Liver (tissue), 9 donors: Measurements from ENCODE around the gene CFAP73. TPM values are rescaled to one million over a fixed set of nuclear protein-coding genes. Genes with fewer than 3 reads are reported as not detected.

Experiments used
- DNase-seq: peaks from one replicate; pipeline ENCODE4 v3.0.0-alpha.2; 2017; ENCODE audit warnings: low spot score
- H3K27ac ChIP-seq, 2 donors: one replicate each; pipeline ENCODE4 v1.7.0; 2013; ENCODE audit warnings: inconsistent platforms in 2 of 2, low read length in 2 of 2, control low read depth in 1 of 2, low read depth in 1 of 2, mild to moderate bottlenecking in 1 of 2
- H3K27me3 ChIP-seq, 4 donors: one replicate each; pipeline versions ENCODE4 v1.6.1 to v1.7.0; 2013; ENCODE audit warnings: low read length in 3 of 4, inconsistent platforms in 1 of 4, mild to moderate bottlenecking in 1 of 4, moderate library complexity in 1 of 4; ENCODE audit not compliant: control insufficient read depth in 4 of 4, insufficient read depth in 4 of 4
- H3K36me3 ChIP-seq, 4 donors: one replicate each; pipeline versions ENCODE4 v1.6.1 to v1.7.0; 2013; ENCODE audit warnings: low read length in 3 of 4, mild to moderate bottlenecking in 3 of 4, low read depth in 1 of 4, moderate library complexity in 1 of 4; ENCODE audit not compliant: control insufficient read depth in 4 of 4, insufficient read depth in 3 of 4
- H3K4me1 ChIP-seq, 4 donors: one replicate each; pipeline versions ENCODE4 v1.6.1 to v1.7.0; 2013; ENCODE audit warnings: low read length in 3 of 4, mild to moderate bottlenecking in 3 of 4, moderate library complexity in 1 of 4; ENCODE audit not compliant: control insufficient read depth in 4 of 4, insufficient read depth in 4 of 4
- H3K4me3 ChIP-seq, 3 donors: one replicate each; pipeline versions ENCODE4 v1.6.1 to v1.7.0; 2013; ENCODE audit warnings: low read length in 3 of 3, control low read depth in 1 of 3, low read depth in 1 of 3, mild to moderate bottlenecking in 1 of 3
- H3K9ac ChIP-seq, 2 donors: one replicate each; pipeline ENCODE4 v1.7.0; 2013; ENCODE audit warnings: low read length in 2 of 2, mild to moderate bottlenecking in 2 of 2, moderate library complexity in 2 of 2, control low read depth in 1 of 2, low read depth in 1 of 2
- H3K9me3 ChIP-seq, 4 donors: one replicate each; pipeline versions ENCODE4 v1.6.1 to v1.7.0; 2013; ENCODE audit warnings: low read length in 3 of 4; ENCODE audit not compliant: control insufficient read depth in 4 of 4
- ATF3 ChIP-seq: IDR thresholded peaks from 2 replicates; pipeline ENCODE4 v1.6.1; 2016; ENCODE audit warnings: antibody characterized with exemption
- CTCF ChIP-seq: fragments of 150-350 bp; IDR thresholded peaks from 2 replicates; pipeline ENCODE4 v1.5.1; 2017; ENCODE audit warnings: improper control_type of control experiment, low read depth, low read length; ENCODE audit not compliant: missing input control
- EGR1 ChIP-seq, 2 donors: IDR thresholded peaks; 2 replicates each; pipeline ENCODE4 v1.6.1; 2016 to 2018; ENCODE audit warnings: antibody characterized with exemption in 2 of 2, low read depth in 2 of 2
- FOXA1 ChIP-seq: IDR thresholded peaks from 2 replicates; pipeline ENCODE4 v1.6.1; 2016; ENCODE audit warnings: antibody characterized with exemption
- FOXA2 ChIP-seq: IDR thresholded peaks from 2 replicates; pipeline ENCODE4 v1.6.1; 2016; ENCODE audit warnings: antibody characterized with exemption
- GABPA ChIP-seq, 2 donors: IDR thresholded peaks in 1 of 2; conservative IDR thresholded peaks in 1 of 2; 2 replicates each; pipeline ENCODE4 v1.6.1; 2016; ENCODE audit warnings: antibody characterized with exemption in 2 of 2, mild to moderate bottlenecking in 1 of 2, moderate library complexity in 1 of 2
- HNF4A ChIP-seq, 2 donors: conservative IDR thresholded peaks; 2 replicates each; pipeline ENCODE4 v1.6.1; 2016; ENCODE audit warnings: antibody characterized with exemption in 2 of 2, mild to moderate bottlenecking in 2 of 2
- HNF4G ChIP-seq: IDR thresholded peaks from 2 replicates; pipeline ENCODE4 v1.6.1; 2016; ENCODE audit warnings: antibody characterized with exemption
- JUND ChIP-seq, 2 donors: IDR thresholded peaks; 2 replicates each; pipeline ENCODE4 v1.6.1; 2016; ENCODE audit warnings: antibody characterized with exemption in 2 of 2
- MAX ChIP-seq: IDR thresholded peaks from 2 replicates; pipeline ENCODE4 v1.6.1; 2016; ENCODE audit warnings: antibody characterized with exemption
- NR2F2 ChIP-seq: IDR thresholded peaks from 2 replicates; pipeline ENCODE4 v1.6.1; 2016; ENCODE audit warnings: antibody characterized with exemption
- RAD21 ChIP-seq, 2 donors: IDR thresholded peaks; 2 replicates each; pipeline ENCODE4 v1.6.1; 2016; ENCODE audit warnings: antibody characterized with exemption in 2 of 2, mild to moderate bottlenecking in 2 of 2
- REST ChIP-seq: IDR thresholded peaks from 2 replicates; pipeline ENCODE4 v1.6.1; 2016; ENCODE audit warnings: antibody characterized with exemption, mild to moderate bottlenecking
- RXRA ChIP-seq, 2 donors: IDR thresholded peaks; 2 replicates each; pipeline ENCODE4 v1.6.1; 2017 to 2018; ENCODE audit warnings: antibody characterized with exemption in 2 of 2, mild to moderate bottlenecking in 1 of 2
- SP1 ChIP-seq: IDR thresholded peaks from 2 replicates; pipeline ENCODE4 v1.6.1; 2018; ENCODE audit warnings: antibody characterized with exemption, mild to moderate bottlenecking
- TAF1 ChIP-seq: conservative IDR thresholded peaks from 2 replicates; pipeline ENCODE4 v1.6.1; 2016; ENCODE audit warnings: antibody characterized with exemption, mild to moderate bottlenecking
- YY1 ChIP-seq: IDR thresholded peaks from 2 replicates; pipeline ENCODE4 v1.6.1; 2016; ENCODE audit warnings: antibody characterized with exemption, mild to moderate bottlenecking
- ZBTB33 ChIP-seq: IDR thresholded peaks from 2 replicates; pipeline ENCODE4 v1.6.1; 2016; ENCODE audit warnings: antibody characterized with exemption
- WGBS: extraction: QIAGEN DNeasy Blood & Tissue Kit; methylation state at CpG from one replicate; pipeline ENCODE4 v1.1.7; 2013; 5-methylcytosine and 5-hydroxymethylcytosine counted together
- polyA plus RNA-seq, 2 donors: library from polyadenylated mRNA; stranded (reverse) in 1 of 2; unstranded in 1 of 2; fragments of 200-250 nt in 1 of 2; fragments of >200 nt in 1 of 2; fragmentation: Nextera tagmentation in 1 of 2; extraction: Ambion mirVana in 1 of 2; gene quantifications; one replicate each; pipeline versions ENCODE4 v1.2.1 to v1.2.3, GENCODE V29; 2013 to 2015
- total RNA-seq, 2 donors: library from RNA; depleted of rRNA; stranded (reverse); fragments of >200 nt; gene quantifications; one replicate each; pipeline ENCODE4 v1.2.3, GENCODE V29; 2014
- donor health status: healthy.
- donor health status: healthy.
- donor health status: healthy.
- donor health status: healthy.
- donor health status: healthy.

The CFAP73 gene
- total and polyA plus RNA-seq, 4 donors, result 0.18 to 0.19 TPM; not detected in 2

- Histone ChIP-seq H3K27ac (no peak overlapping the region), H3K4me3 (no peak overlapping the region), H3K9me3 (no peaks in the 10 kb centered on the region), H3K27me3 (peaks cover 0 to 5% (median 1%) of the 10 kb centered on the region in 4 donors), H3K4me1 (peaks cover 0 to 4% (median 3%) of the 10 kb centered on the region in 4 donors), H3K36me3 (no peaks in the 10 kb centered on the region), H3K9ac (no peak overlapping the region)
- no peak for DNase-seq
- 67% methylated on average over 6 of the region's 6 CpGs for WGBS
- TF ChIP-seq CTCF, result no peak
- no peak for TF ChIP-seq MAX
- no peak for TF ChIP-seq FOXA1
- no peak for TF ChIP-seq YY1
- no peak for TF ChIP-seq RXRA (IDR thresholded peaks at IDR 0.05)
- TF ChIP-seq EGR1 (IDR thresholded peaks at IDR 0.05; ENCODE audit: low read depth in 2 of 2), result no peak
- TF ChIP-seq ATF3, result no peak
- TF ChIP-seq FOXA2, result no peak
- no peak for TF ChIP-seq RAD21 (IDR thresholded peaks at IDR 0.05)
- no peak for TF ChIP-seq JUND (IDR thresholded peaks at IDR 0.05)
- TF ChIP-seq REST, result no peak
- TF ChIP-seq NR2F2, result no peak
- no peak for TF ChIP-seq HNF4G
- TF ChIP-seq GABPA (IDR thresholded peaks at IDR 0.05 in 1 of 2, conservative IDR thresholded peaks at IDR 0.05 in 1 of 2), result no peak
- TF ChIP-seq HNF4A (conservative IDR thresholded peaks at IDR 0.05), result no peak
- no peak for TF ChIP-seq ZBTB33
Measured at GRCh38 chr12:113133036-113133435, 16.5 kb upstream of the CFAP73 start.

- Histone ChIP-seq H3K9me3 (no peaks in the 10 kb centered on the region), H3K9ac (no peak overlapping the region), H3K27ac (no peak overlapping the region), H3K4me3 (no peak overlapping the region), H3K4me1 (peaks cover 0 to 4% (median 3%) of the 10 kb centered on the region in 4 donors), H3K27me3 (peaks cover 0 to 5% (median 1%) of the 10 kb centered on the region in 4 donors), H3K36me3 (no peaks in the 10 kb centered on the region)
- no peak for DNase-seq
- 79% methylated on average over 3 of the region's 3 CpGs for WGBS
- TF ChIP-seq EGR1 (IDR thresholded peaks at IDR 0.05; ENCODE audit: low read depth in 2 of 2) (no peak), ZBTB33 (no peak), TAF1 (no peak), CTCF (no peak), SP1 (no peak), FOXA1 (no peak)
Measured at GRCh38 chr12:113133666-113134065, 15.9 kb upstream of the CFAP73 start.
